Measurements from ENCODE around the gene CREB5.

CREB5 gene

DNA sequence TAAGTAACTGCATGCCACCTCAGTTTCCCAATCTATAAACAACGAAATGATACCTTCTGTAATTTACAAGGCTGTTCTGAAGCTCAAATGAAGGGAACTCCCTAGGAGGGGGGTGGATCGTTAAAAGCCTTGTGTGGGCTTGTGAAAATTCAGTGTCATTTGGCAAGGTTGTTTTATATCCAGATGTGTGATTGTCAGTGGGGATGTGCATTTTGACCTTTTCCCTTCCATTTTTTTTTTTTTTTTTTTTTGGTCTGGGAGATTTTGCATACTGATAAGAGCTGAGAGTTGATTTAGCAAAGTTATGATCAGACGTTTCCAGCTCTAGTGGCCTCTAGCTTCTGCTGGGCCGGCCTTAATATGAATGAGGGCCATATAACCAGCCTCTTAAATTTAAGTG is 22.8 kb downstream of the CREB5 start:
- DNase-seq (ENCODE audit: low read depth in 2 of 2) = no peak

DNA sequence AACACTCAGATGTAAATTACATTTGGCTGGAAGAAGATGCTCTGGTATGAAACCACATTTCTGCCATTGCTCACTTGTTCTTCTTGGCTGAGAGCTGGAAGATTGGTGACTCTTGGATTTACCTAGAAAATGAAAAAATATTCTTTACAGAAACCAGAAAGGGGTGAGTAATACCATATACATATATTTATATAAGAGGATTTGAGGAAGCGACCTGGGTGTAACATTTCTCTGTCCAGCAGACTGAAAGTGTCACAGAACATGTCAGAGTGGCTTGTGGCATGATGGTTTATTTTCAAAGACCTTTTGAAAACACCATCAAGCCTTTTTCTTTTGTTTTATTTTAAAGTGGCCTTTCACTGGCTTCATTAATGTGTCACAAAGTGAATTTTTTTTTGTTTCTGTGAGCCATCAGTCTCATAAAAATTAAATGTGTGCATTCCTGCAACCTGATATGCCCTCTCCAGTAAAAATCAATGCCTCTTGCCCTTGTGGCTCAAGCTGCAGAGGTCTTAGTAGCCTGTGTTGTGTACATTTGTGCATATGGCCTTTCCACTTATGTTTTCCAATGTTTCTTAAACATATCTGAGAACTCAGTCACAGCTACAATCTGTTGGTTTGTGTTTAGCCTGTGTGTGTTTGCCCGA is 23.5 kb downstream of the CREB5 start:
- no peak for DNase-seq (ENCODE audit: low read depth in 2 of 2)

DNA sequence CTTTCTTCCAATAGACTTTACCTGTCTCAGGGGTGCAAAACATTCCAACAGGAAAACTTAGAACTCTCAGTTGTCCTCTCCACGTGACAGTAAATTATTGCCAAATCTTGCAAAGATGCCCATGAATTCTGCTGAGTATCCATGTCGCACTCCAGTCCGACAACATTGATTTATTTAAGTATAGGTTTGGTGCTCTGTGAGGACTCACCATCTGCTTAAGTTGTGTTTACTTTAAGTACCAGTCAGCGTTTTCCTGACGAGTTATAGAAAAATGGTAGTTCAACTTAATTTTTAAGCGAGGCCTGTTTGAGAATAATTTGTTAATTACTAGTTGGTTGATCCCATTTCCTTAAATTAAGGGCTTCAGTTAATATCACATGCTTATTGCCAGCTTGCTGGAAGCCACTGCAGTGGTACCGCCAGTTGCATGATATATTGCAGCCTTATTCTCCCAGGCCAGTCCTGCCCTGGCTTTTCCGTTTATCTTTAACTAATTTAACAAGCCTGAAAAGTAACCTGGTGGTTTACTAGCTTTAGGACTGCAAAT is 27.8 kb downstream of the CREB5 start:
- DNase-seq (ENCODE audit: low read depth in 2 of 2) = no peak

DNA sequence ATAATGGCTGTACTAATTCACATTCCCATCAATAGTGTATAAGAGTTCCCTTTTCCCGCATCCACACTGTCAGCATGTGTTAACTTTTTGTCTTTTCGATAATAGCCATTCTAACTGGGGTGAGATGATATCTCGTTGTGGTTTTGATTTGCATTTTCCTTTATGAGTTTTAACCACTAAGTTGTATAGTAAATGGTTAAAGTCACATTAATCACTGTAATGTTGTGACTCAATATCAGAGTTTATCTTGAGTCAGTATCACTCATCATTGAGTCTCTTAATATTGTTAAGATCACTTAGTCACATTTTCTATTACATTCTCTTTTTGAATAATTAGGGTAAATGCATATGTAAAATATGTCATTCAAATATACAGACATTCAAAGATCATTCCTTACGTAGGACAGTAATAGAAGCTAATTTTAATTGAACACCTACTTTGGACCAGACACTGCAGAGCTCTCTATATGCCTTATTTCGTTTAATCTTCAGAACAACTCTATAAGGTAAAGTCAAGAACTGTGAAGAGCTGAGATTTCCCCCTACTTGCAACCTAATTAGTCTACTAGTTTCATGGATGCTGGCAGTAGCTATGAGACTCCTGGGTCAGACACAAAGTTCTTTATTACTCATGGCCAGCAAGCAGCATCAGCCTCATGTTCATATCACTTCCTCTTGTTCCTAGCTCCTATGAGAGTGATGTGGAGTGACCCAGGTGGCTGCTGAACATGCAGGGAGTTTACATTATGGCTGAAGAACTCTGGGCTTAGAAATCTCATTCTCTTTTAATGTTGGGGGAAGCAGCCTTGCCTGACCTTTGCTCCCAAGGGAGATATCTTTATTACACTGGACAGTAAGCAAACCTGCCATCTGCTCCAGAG is 30.5 kb downstream of the CREB5 start:
- DNase-seq (ENCODE audit: low read depth in 2 of 2) = no peak

DNA sequence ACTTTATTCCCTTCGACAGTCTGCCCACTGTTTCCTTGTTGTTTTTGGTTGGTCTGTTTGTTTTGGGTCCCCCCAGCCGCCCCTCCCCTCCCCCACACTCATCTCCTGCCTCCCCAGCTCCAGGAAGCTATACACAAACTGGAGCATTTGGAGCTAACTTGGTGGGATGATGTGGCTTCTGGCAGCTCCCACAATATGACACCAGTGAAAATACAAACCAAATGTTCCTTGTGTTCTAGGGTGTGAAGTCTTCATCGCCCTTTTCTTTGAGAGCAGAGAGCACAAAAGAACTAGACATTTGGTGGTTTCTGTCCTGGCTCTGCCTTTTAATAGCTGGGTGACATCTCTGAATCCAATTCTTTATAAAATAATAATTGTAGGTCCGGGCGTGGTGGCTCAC is 33.8 kb downstream of the CREB5 start:
- DNase-seq (ENCODE audit: low read depth in 2 of 2) = no peak

DNA sequence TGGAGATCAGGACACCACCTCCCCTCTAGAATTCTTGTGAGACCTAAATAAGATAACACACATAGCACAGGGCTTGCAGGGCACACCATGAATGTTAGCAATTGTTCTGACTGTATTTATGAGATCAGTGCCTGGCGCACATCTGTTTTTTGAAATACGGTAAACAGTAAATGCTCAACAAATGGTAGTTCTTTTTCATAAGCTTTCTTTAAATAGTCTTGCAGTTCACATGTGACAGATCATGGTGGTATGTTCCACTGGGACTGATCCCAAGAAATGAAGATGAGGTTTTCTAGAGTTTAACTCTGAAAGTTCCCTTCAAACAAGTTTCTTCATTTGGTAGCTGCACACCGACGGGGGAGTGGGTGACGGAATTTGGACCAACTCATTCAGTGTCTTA is 34.8 kb downstream of the CREB5 start:
- no peak for DNase-seq (ENCODE audit: low read depth in 2 of 2)

DNA sequence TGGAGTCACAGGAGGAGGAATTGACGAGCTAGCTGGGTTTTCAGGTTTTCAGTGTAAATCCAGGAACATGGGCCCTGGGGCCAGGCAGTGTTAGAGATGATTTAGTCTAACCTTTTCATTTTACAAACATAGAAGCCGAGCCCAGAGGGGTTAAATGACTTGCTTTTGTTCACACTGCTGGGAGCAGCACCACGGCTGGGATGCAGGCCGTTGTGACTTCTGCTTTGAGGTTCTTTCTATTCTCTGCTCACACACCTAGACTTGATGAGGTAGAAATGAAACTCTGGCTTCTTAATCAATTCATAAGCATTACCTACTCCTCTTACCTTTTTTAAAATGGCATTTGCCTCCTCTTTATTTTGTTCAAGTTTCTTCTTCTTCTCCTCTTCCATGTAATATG is 36.4 kb downstream of the CREB5 start:
- no peak for DNase-seq (ENCODE audit: low read depth in 2 of 2)

DNA sequence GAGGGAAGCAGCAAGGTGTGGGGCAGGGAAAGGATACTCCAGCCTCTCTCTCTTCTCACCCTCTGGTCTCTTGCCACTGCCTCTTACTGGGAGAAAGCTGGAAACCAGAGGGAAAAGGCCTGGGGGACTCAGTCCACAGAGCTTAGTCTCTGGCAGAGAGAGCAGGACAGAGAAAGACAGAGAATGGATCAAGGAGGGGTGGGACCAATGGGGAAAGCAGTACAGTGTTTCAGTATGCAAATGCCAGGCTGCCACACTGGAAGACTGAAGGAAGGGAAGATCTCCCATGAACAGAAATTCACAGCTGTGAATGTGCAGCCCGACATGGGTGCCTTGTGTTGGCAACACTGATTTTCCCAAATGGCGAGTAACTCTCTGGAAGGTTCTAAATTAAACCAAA is 40.4 kb downstream of the CREB5 start:
- no peak for DNase-seq (ENCODE audit: low read depth in 2 of 2)

DNA sequence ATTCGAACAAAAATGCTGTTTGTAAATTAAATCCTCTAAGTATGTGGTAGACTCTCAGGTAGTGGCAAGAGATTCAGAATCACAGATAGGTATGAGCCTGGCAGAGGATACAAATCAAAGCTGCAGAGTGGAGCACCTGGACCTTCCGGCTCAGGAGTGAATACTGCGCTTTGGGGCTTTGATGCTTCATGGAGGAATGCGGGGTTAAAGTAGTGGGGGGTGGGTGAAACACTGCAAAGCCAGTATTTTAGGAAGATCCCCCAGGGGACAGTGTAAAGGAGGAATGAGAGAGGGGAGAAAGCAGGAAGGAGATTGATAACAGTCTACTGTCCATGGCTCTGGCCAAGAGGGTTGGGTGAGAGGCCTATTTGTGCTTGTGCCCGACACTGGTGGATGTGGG is 43.2 kb downstream of the CREB5 start:
- DNase-seq (ENCODE audit: low read depth in 2 of 2) = no peak

DNA sequence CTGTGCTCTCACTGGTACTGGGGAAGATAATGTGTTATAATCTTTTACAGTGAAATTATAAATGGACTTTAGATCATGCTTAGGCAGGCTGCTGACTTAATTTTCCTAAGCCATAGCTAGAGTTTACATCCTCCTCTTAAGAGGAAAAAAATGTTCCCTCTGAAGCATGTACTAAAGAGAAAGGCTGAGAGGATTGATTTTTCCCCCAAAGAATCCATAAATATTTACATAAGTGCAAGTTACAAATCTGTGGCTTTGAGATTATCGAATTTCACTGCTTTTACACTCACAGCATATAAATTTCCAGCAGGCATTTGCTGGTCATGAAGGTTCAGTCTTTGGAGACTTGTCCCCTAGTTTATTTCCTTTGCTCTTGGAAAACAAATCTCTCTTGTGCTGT is 43.7 kb downstream of the CREB5 start:
- DNase-seq (ENCODE audit: low read depth in 2 of 2) = no peak

DNA sequence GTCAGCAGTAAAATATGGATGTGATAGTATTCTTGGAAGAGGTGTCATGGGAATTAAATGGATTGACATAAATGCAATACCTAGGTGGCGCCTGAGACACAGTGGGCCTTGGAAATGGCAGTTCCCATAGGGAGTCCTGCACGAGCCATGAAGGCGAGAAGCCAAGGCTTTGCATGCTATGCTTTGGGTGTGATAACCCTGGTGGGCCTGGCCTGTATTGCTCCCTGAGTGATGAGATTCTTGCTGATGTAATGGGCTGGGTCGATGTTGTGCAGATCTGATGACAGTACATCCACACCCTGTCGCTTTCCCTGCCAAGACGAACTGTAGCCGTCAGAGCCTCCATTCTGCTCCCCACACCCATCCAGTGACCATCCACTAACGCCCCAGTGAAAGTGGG is 46.4 kb downstream of the CREB5 start:
- no peak for DNase-seq (ENCODE audit: low read depth in 2 of 2)

DNA sequence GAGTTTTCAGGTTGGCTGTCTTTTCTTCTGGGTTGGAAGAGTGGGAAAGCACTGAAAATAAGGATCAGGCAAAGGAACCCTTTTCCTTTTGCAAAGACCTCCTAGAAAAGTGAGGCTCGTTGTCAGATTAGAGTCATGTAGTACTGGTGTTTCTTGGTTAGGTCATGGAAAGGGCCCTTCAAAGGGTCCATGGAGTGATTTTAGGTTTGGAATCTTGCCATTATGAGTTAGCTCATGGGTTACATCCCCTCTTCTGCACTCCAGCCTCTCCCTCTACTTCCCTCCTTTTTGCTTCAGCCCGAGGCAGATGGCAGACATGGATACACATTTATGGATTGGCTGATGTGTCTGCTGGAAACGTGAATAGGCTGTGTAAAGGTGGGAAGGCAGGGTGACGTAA is 47.0 kb downstream of the CREB5 start:
- no peak for DNase-seq (ENCODE audit: low read depth in 2 of 2)

DNA sequence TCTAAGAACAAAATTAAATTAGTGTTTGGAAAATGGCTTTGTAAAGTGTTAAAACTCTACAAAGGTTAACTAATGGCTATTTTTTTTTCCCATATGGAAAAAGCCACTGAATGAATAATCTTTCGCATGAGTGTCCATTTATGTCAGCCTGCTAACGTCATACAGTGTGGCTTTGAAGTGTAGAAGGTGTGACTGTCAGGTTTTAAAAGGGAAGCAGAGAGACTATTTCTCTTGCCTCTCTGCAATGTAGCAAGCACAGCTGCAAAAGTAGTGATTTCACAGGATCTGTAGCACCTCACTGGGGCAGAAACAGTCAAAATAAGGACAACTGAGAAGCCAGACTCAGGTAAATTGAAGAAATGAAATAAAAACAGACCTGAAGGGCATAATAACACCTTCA is 53.4 kb downstream of the CREB5 start:
- DNase-seq (ENCODE audit: low read depth in 2 of 2) = no peak

DNA sequence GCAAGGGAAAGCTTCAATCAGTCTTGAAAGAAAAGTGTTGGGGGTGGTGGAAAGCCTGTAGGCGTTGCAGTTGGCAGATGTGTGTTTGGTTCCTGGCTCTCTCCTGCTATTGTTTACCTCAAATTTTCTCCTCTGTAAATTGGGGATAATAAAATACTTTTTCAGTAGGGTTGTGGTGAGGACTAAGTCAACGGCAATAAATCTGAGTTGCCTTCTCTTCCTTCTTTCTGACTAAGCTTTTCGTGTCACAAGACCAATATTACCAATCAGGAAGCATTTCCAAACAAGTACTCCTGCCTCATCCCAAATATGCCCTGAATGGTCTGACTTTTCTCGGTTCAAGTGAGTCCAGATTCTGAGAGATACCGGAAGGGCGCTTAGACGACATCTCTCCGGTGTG is 54.0 kb downstream of the CREB5 start:
- no peak for DNase-seq (ENCODE audit: low read depth in 2 of 2)

DNA sequence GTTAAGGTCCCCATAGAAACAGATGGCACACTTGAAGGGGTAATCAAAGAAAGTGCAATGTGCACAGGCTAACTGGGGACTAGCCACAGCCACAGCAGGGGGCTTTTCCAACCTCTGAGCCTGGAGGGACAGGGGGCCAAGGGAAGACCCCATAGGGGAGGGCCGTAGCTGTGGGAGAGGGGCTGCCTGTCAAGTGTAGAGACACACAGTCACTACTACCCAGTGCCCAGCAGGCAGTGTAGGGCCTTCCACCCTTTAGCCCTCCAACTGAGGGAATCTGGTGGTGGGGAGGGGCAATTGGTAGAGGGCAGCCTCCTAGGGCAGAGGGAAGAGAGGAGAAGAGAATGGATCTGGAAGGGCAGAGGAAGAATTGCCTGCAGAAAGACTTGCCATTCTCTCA is 54.6 kb downstream of the CREB5 start:
- no peak for DNase-seq (ENCODE audit: low read depth in 2 of 2)

DNA sequence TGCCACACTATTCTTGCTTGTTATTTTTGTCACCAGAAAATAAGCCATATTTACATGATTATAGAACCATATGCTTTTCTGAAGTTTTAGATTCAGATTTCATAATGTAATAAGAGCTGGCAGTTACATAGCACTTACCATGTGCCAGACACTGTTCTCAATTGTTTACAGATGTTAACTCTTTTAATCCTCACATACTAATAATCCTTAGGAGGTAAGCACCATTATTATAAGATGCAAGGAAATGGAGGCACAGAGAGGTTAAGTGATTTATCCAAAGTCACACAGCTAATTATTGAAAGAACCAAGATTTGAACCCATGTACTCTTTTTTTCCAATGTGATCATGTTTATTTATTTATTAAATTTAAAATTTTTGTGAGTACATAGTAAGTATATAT is 57.2 kb downstream of the CREB5 start:
- no peak for DNase-seq (ENCODE audit: low read depth in 2 of 2)

DNA sequence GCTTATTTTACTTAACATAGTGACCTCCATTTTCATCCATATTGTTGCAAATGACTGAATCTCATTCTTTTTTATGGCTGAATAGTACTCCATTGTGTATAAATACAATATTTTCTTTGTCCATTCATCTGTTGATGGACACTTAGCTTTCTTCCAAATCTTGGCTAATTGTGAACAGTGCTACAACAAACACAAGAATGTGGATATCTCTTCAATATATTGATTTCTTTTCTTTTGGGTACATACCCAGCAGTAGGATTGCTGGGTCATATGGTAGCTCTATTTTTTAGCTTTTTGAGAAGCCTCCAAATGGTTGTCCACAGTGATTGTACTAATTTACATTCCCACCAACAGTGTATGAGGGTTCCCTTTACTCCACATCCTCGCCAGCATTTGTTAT is 58.0 kb downstream of the CREB5 start:
- no peak for DNase-seq (ENCODE audit: low read depth in 2 of 2)

DNA sequence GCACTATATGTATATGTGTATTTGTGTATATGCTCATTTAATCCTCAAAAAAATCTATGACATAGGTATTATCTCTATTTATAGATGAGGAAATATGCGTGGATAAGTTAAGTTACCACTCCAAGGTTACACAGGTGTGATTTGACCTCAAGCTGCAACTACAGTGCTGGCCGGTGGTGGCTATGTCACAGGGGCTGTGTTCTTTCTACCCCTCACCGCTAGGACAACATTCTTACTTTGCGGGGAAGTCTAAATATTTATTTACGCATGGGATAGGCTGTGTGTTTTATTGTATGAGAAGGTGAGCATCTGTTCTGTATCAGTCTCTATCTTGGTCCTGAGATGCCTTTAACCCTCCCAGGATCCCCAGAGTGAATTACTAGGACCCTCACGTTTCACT is 60.0 kb downstream of the CREB5 start:
- DNase-seq (ENCODE audit: low read depth in 2 of 2) = no peak

DNA sequence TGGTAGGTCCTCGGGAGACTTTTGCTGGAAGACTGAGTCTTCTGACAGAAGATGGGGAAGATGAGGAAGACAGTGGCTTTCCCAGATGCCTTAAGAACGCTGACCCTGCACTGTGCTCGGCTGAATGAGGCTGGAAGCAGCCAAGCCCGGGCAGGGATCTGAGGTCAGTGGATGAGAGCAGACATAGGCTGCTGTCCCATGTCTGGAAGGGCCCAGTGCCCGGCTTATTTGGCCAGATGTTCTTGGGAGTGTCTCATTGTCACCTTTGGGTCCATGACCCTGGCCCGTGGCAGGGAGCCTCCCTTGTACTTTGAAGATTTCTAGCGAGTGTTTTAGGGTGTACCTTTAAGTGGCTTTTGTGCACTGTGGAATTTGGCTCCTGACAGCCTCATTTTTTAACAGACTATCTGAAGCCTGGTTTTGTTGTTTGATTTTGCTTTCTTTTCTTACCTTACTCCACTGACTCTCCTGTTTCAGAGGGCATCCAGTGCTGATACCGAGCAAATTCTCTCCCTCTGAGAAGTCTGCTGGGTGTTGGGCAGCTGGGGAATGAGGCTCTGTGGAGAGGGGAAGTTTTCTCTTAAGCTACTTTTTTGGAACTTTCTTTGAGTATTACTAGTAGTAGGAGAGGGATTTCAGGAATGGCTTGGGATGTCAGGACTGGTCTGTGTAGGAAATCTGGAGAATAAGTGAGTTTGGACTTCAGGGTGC is 61.4 kb downstream of the CREB5 start:
- no peak for DNase-seq (ENCODE audit: low read depth in 2 of 2)

DNA sequence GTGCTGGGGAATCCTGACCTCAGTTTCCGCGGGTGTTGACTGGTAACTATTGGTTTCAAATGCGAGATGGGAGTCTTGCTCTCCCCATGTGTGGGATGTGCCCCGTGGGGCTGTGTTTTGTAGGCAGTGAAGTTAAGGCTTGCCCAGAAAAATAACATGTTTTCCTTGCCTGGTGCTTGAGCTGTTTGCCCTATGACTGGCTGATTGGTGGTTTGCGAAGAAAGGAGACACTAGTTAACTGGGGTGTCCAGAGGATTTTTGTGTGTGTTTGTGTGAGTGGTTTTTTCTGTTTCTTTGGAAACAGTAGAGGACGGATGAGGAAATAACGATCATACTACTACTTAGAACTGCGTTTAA is 61.9 kb downstream of the CREB5 start:
- no peak for DNase-seq (ENCODE audit: low read depth in 2 of 2)

DNA sequence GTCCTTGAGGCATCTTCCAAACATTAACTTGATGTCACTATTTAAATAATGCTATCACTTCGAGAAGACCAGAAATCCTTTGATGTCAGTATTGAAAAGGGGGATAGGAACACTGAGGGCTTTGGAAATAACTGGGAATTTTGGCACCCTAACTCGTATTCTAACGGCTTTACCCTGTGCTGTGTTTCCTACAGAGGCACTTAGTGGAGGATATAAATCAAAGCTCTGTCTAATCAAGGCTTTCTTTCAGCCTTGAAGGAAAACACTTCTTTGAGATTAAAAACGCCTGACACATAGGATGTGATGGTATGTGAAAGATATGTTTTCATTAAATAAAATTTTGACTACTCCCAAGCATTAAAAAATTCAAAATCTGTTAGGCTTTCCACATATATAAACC is 62.3 kb downstream of the CREB5 start:
- DNase-seq (ENCODE audit: low read depth in 2 of 2) = no peak

DNA sequence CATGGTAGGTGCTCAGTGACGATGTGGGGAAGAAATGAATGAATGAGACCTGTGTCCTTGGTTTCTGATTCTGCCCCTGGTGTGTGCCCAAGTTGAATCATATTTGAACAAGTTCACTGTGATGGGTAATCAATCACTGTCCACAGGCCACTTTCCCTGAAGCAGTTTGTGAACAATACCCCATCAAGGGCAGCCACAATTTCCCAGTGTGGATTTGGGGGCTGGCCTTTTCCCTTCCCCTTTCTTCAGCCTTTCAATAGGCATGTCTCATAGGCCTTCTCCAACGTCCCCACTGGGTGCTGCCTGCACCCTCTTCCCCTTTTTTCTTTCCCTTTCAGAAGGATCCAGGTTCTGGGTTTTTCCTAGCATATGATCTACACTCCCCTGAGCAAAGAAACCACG is 64.7 kb downstream of the CREB5 start:
- DNase-seq (ENCODE audit: low read depth in 2 of 2) = no peak

DNA sequence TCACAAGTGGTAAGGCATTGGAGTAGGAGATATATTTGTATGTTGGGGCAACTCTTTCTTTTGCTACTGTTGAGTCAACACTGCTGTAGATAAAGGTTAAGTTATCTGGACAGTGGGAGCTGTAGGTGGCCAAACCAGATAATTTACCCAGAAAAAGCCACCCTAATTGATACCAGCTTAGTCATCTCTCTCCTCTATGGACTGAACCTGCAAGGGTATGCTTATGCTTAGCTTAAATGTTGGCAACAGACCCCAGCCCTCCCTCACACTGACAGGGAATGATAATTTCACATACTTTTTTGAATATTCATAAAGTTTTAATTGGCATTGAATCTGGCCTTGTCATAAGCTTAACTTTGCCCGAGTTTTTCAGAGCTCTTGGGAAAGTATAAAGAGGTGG is 66.3 kb downstream of the CREB5 start:
- DNase-seq (ENCODE audit: low read depth in 2 of 2) = no peak
